ENCODE measurements around the gene DDX25. TPM values are rescaled to one million over a fixed set of nuclear protein-coding genes. Genes with fewer than 3 reads are reported as not detected.
A peak's percentile ranks its signal among the peaks of the same experiment; 100 is the strongest.

The DDX25 gene
- total and polyA plus RNA-seq, 10 of the 15 experiments (the other 5 are each of a cell fraction or from before 2014, with no cell fraction given) = 0.05 TPM; not detected in 9

DNA sequence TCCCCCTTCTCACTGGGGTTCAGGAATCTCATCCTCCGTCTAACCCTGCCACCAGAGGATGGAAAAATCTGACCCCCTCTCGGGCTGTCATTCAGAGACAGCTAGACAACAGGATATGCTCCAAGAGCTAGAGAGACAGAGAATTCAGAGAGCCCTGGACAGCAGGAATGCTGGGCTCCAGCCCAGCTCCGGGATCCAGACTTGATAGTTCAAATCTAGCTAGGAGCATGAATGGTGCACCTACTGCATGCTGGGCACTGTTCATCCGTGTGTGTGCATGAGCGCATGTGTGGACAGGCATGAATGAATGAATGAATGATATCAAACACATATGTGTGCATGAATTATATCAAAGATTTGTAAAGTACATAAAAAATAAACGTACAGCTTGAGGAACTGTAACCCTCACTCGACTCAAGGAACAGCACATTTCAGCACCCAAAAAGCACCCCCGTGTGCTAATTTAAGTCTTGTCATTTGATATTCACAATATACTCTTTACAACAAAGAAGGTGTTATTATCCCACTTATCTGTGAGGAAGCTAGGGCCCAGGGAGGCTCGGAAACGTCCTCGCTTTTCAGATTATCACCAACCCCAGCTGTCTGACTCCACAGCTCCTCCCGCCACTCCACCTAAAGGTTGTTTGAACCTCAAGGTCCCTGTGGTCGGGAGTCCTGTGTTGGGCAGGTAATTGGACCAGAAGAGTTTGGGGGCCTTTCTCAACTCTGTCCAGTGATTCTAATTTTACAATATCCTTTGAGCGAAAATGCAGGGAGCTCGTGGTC, 40.9 kb downstream of the DDX25 start:
- Histone ChIP-seq H4K20me1 (ENCODE audit: control insufficient read depth, insufficient read depth) (no peaks in the 10 kb centered on the region), H3K27ac (ENCODE audit: control insufficient read depth, insufficient read depth) (no peak overlapping the region), H3K4me1 (ENCODE audit: control insufficient read depth, insufficient read depth, low read length) (no peaks in the 10 kb centered on the region), H3K79me2 (ENCODE audit: control insufficient read depth, insufficient read depth, low read length) (no peaks in the 10 kb centered on the region), H3K9me3 (replicated peaks; ENCODE audit: control insufficient read depth, insufficient read depth, low read length) (no peaks in the 10 kb centered on the region), H3K27me3 (replicated peaks in 1 of 2; ENCODE audit: control insufficient read depth in 2 of 2, insufficient read depth in 2 of 2, low read length in 1 of 2) (no peaks in the 10 kb centered on the region; a peak in 1 of 4 replicates), H3K4me2 (ENCODE audit: control insufficient read depth, insufficient read depth) (no peak overlapping the region), H2AFZ (ENCODE audit: control insufficient read depth, low read depth, low read length) (no peak overlapping the region), H3K4me3 (no peak overlapping the region), H3K36me3 (ENCODE audit: control insufficient read depth in 2 of 2, insufficient read depth in 2 of 2, low read length in 1 of 2) (no peaks in the 10 kb centered on the region), H3K9ac (ENCODE audit: control insufficient read depth, insufficient read depth, low read length) (no peak overlapping the region)
- intact Hi-C loops (cut with micrococcal nuclease; ENCODE audit: unreplicated experiment) = no loop called here
- no TSS peak for BruUV-seq (replicated peaks)
- ChIA-PET POLR2A (interaction anchor here (1.0 kb wide), 1 partner anchor 55 kb away, joined by 3 read pairs; no protein-coding TSS in a partner anchor), RAD21 (ENCODE audit: unreplicated experiment) (interaction anchor here (0.9 to 1.2 kb wide), 2 partner anchors 113 to 249 kb away, joined by 4 to 5 read pairs; no protein-coding TSS in a partner anchor), CTCF (interaction anchor here (0.5 to 12.1 kb wide), 5 partner anchors 10 to 246 kb away, joined by 3 to 220 read pairs (median 4); no protein-coding TSS in a partner anchor), SMC1A (ENCODE audit: uncharacterized antibody, unreplicated experiment) (interaction anchor here (1.3 to 6.2 kb wide), 3 partner anchors 94 to 249 kb away, joined by 4 to 45 read pairs (median 5); no protein-coding TSS in a partner anchor)
- peak; percentile 74 for TF ChIP-seq ZNF24 (IDR thresholded peaks at IDR 0.05)
- no peak for TF ChIP-seq PML (IDR thresholded peaks at IDR 0.05; ENCODE audit: low read length)
- DNase-seq (ENCODE audit: low read depth, low spot score) (no peak), ATAC-seq (no peak), FAIRE-seq (no peak)
- WGBS (ENCODE audit: insufficient coverage, insufficient replicate concordance, low lambda C conversion rate, missing lambda C conversion rate) = 27% methylated on average over 15 of the region's 15 CpGs
- in situ Hi-C loops (cut with MboI) = no loop called here

DNA sequence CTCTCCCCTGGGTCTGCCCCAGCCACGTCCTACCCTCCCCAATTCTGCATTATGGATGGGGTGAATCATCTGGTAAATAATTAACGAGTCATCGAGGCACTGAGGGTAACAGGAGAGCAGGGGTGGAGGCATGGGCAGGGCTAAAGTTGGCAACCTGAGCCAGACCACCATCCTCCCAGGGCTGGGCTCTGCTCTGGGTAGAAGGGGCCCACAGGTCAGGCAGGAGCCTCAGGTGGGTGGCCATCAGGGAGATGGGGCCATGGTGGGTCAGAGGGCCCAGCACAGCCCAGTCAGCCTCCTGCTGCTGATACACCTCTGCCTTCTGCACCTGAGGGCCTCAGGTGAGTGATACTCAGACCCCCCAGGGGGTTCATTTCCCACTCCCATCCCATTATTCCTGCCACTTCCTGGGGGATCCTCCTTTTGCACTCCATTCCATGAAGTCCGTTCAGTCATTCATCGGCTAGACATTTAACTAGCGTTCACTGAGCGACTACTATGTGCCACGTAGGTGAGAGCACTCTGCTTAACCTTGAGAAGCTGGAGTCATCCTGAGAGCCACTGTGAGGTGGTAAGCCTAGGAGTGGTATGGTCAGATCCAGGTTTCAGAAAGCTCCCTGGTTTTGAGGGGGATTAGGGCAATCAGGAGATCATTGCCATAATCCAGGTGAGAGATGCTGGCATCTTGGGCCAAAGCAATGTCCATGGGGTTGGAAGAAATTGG, 41.7 kb downstream of the DDX25 start, which contains the start of gene VSIG10L2:
VSIG10L2 (plus strand) TSS at position 248 of the 724 bp plus-strand sequence; CDS start at position 260, 12 bp downstream.
- H3K27me3 ChIP-seq (replicated peaks in 1 of 2; ENCODE audit: control insufficient read depth in 2 of 2, insufficient read depth in 2 of 2, low read length in 1 of 2) = no peaks in the 10 kb centered on the region; a peak in 1 of 4 replicates
- ATAC-seq = no peak

More for the DNA sequence above, 41.7 kb downstream of the DDX25 start, which contains the start of gene VSIG10L2:
- Histone ChIP-seq H3K79me2 (ENCODE audit: control insufficient read depth, insufficient read depth, low read length) (no peaks in the 10 kb centered on the region), H3K27ac (ENCODE audit: control insufficient read depth, insufficient read depth) (no peak within 1 kb of the TSS), H3K9ac (ENCODE audit: control insufficient read depth, insufficient read depth, low read length) (no peak within 1 kb of the TSS), H3K36me3 (ENCODE audit: control insufficient read depth in 2 of 2, insufficient read depth in 2 of 2, low read length in 1 of 2) (no peaks in the 10 kb centered on the region), H2AFZ (ENCODE audit: control insufficient read depth, low read depth, low read length) (no peak within 1 kb of the TSS), H3K4me3 (no peak within 1 kb of the TSS), H3K4me2 (ENCODE audit: control insufficient read depth, insufficient read depth) (no peak within 1 kb of the TSS), H3K4me1 (ENCODE audit: control insufficient read depth, insufficient read depth, low read length) (no peaks in the 10 kb centered on the region), H3K9me3 (replicated peaks; ENCODE audit: control insufficient read depth, insufficient read depth, low read length) (no peaks in the 10 kb centered on the region), H4K20me1 (ENCODE audit: control insufficient read depth, insufficient read depth) (no peaks in the 10 kb centered on the region)
- BruUV-seq (replicated peaks) = no TSS peak
- no peak for DNase-seq (ENCODE audit: low read depth, low spot score)
- ChIA-PET POLR2A (no interaction called here), SMC1A (ENCODE audit: uncharacterized antibody, unreplicated experiment) (interaction anchor here (6.2 kb wide), 1 partner anchor 248 kb away, joined by 45 read pairs; no protein-coding TSS in a partner anchor), CTCF (interaction anchor here (3.9 to 12.1 kb wide), 2 partner anchors 115 to 245 kb away, joined by 29 to 220 read pairs; no protein-coding TSS in a partner anchor), RAD21 (ENCODE audit: unreplicated experiment) (interaction anchor here (0.9 to 1.2 kb wide), 2 partner anchors 112 to 248 kb away, joined by 4 to 5 read pairs; no protein-coding TSS in a partner anchor)
- TF ChIP-seq BHLHE40 (IDR thresholded peaks at IDR 0.05; ENCODE audit: borderline replicate concordance in 1 of 2, low read depth in 2 of 2, low read length in 1 of 2) (no peak), HDAC2 (IDR thresholded peaks at IDR 0.05) (no peak), NR2F1 (conservative IDR thresholded peaks at IDR 0.05) (no peak), TAF1 (IDR thresholded peaks at IDR 0.05; ENCODE audit: borderline replicate concordance, low read depth, low read length) (no peak), MTA3 (IDR thresholded peaks at IDR 0.05; ENCODE audit: borderline replicate concordance, low read length) (no peak), NBN (IDR thresholded peaks at IDR 0.05) (no peak), EED (IDR thresholded peaks at IDR 0.05; ENCODE audit: low read depth) (no peak)
- in situ Hi-C loops (cut with MboI) = no loop called here
- intact Hi-C loops (cut with micrococcal nuclease; ENCODE audit: unreplicated experiment) = no loop called here
- 38% methylated on average over 8 of the region's 8 CpGs for WGBS (ENCODE audit: insufficient coverage, insufficient replicate concordance, low lambda C conversion rate, missing lambda C conversion rate)
- FAIRE-seq = no peak

Data from GM12878 (cell line).